ENCODE measurements around the gene RNF20. TPM values are rescaled to one million over a fixed set of nuclear protein-coding genes. Genes with fewer than 3 reads are reported as not detected.

The RNF20 gene
- total and polyA plus RNA-seq, 7 donors: 19.4 to 56.9 (median 41.1) TPM

DNA sequence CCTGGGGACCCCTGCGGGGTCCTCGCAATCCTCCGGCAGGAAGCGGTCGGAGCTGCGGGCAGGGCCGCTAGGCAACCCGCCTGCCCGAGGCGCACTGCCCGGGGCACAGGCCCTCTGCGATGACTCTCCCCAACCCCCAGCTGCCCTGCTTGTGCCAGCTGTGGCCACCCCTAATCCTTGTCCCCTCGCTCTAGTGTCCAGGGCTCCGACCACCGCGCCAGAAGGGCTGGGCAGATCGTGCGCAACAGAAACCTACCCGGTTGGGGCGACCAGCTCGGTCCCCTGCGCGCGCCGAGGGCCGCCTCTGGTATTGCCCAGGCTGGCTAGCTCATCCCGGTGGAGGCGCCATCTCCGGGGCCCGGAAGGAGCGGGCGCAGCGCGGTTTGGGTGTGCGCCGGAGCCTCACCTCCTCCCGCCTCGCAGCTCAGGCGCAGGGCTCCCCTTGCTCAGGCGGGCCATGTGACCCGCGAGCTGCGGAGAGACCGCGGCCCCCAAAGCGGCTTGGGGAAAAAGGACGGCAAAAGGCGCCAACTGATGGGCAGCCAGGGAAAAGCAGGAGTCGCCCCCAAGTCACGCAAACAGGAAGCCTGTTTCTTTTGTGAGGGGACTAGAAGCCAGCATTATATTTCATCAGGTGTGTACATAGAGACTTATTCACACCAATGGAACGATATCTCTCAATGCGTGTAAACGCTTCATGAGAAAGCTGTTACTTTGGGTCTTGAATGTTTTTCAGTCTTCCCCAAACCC, 46.8 kb upstream of the RNF20 start:
- 0 to 1% (median 1%) methylated on average over 51 to 53 of the region's 53 CpGs for WGBS, 3 donors
- DNase-seq (peak; percentile 39 to 75), ATAC-seq (peak; percentile 76 to 92 (median 84))
- Histone ChIP-seq H3K9me3 (no peaks in the 10 kb centered on the region), H3K27ac (peak overlapping the region; percentile 74), H3K27me3 (ENCODE audit: insufficient read depth in 3 of 3, low read length in 2 of 3) (no peaks in the 10 kb centered on the region), H3K4me3 (peak overlapping the region; percentile 93), H3K4me1 (peaks cover 7% of the 10 kb centered on the region), H3K36me3 (ENCODE audit: insufficient read depth in 1 of 2, low read depth in 1 of 2) (no peaks in the 10 kb centered on the region)
- TF ChIP-seq, protein P1, sequence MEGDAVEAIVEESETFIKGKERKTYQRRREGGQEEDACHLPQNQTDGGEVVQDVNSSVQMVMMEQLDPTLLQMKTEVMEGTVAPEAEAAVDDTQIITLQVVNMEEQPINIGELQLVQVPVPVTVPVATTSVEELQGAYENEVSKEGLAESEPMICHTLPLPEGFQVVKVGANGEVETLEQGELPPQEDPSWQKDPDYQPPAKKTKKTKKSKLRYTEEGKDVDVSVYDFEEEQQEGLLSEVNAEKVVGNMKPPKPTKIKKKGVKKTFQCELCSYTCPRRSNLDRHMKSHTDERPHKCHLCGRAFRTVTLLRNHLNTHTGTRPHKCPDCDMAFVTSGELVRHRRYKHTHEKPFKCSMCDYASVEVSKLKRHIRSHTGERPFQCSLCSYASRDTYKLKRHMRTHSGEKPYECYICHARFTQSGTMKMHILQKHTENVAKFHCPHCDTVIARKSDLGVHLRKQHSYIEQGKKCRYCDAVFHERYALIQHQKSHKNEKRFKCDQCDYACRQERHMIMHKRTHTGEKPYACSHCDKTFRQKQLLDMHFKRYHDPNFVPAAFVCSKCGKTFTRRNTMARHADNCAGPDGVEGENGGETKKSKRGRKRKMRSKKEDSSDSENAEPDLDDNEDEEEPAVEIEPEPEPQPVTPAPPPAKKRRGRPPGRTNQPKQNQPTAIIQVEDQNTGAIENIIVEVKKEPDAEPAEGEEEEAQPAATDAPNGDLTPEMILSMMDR (IDR thresholded peaks at IDR 0.05): no peak
- intact Hi-C loops (cut with DNase I): no loop called here

- no peak for DNase-seq
- intact Hi-C loops (cut with DNase I): no loop called here
- H3K4me3 ChIP-seq: peak overlapping the region; percentile 93
- ATAC-seq: no peak
- no peaks in the 10 kb centered on the region for H3K36me3 ChIP-seq (ENCODE audit: insufficient read depth in 1 of 2, low read depth in 1 of 2)
- H3K27ac ChIP-seq: peak overlapping the region; percentile 74
- no peaks in the 10 kb centered on the region for H3K9me3 ChIP-seq
- peaks cover 7% of the 10 kb centered on the region for H3K4me1 ChIP-seq
- TF ChIP-seq, protein P1 (IDR thresholded peaks at IDR 0.05): no peak
- H3K27me3 ChIP-seq (ENCODE audit: insufficient read depth in 3 of 3, low read length in 2 of 3): no peaks in the 10 kb centered on the region
- 37 to 54% (median 42%) methylated on average over 9 of the region's 9 CpGs for WGBS, 3 donors
Measured at GRCh38 chr9:101487443-101487840, 46.2 kb upstream of the RNF20 start.

GRCh38 chr9:101495810-101496209, 37.8 kb upstream of the RNF20 start:
- 26 to 40% (median 28%) methylated on average over 1 of the region's 1 CpG for WGBS, 3 donors
- H3K27ac ChIP-seq: no peak overlapping the region
- H3K4me3 ChIP-seq: no peak overlapping the region
- intact Hi-C loops (cut with DNase I): loop anchor here in 1 of 2 donors (1.0 kb wide), 1 partner anchor 37 kb away; the partner anchor contains the start of gene RNF20
- H3K36me3 ChIP-seq (ENCODE audit: insufficient read depth in 1 of 2, low read depth in 1 of 2): no peaks in the 10 kb centered on the region
- no peaks in the 10 kb centered on the region for H3K4me1 ChIP-seq
- ATAC-seq (no peak), DNase-seq (no peak)
- TF ChIP-seq, protein P1 (IDR thresholded peaks at IDR 0.05): no peak
- H3K27me3 ChIP-seq (ENCODE audit: insufficient read depth in 3 of 3, low read length in 2 of 3): no peaks in the 10 kb centered on the region
- no peaks in the 10 kb centered on the region for H3K9me3 ChIP-seq

DNA sequence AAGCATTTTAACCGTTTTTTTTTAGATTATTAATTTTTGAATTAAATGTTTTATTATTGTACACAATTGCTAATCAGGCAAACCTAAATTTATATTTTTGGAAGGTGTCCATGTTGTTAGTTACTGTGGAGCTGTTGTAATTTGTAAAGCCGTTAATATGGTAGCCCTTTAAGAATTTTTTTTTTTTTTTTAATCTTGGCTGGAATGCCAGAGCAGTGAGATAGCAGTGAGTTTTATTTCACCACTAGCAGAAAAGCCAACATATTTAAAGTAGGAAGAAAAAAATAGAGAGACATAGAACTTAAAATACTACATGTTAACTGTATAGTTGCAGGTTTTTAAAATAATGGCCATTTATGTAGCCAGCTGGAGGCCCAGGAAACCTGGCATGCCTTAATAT, 35.3 kb upstream of the RNF20 start:
- ATAC-seq: no peak
- no peaks in the 10 kb centered on the region for H3K27me3 ChIP-seq (ENCODE audit: insufficient read depth in 3 of 3, low read length in 2 of 3)
- no peak overlapping the region for H3K4me3 ChIP-seq
- no peak overlapping the region for H3K27ac ChIP-seq
- WGBS, 3 donors: 41 to 52% (median 45%) methylated on average over 2 of the region's 2 CpGs
- no peak for DNase-seq
- intact Hi-C loops (cut with DNase I): no loop called here
- H3K9me3 ChIP-seq: no peaks in the 10 kb centered on the region
- H3K4me1 ChIP-seq: no peaks in the 10 kb centered on the region
- no peaks in the 10 kb centered on the region for H3K36me3 ChIP-seq (ENCODE audit: insufficient read depth in 1 of 2, low read depth in 1 of 2)
- TF ChIP-seq, protein P1 (IDR thresholded peaks at IDR 0.05): no peak

- no peaks in the 10 kb centered on the region for H3K27me3 ChIP-seq (ENCODE audit: insufficient read depth in 3 of 3, low read length in 2 of 3)
- H3K4me1 ChIP-seq: no peaks in the 10 kb centered on the region
- DNase-seq (no peak), ATAC-seq (no peak)
- no peak overlapping the region for H3K4me3 ChIP-seq
- no peak overlapping the region for H3K27ac ChIP-seq
- H3K36me3 ChIP-seq (ENCODE audit: insufficient read depth in 1 of 2, low read depth in 1 of 2): no peaks in the 10 kb centered on the region
- intact Hi-C loops (cut with DNase I): no loop called here
- TF ChIP-seq, protein P1 (IDR thresholded peaks at IDR 0.05): no peak
- H3K9me3 ChIP-seq: no peaks in the 10 kb centered on the region
Measured at GRCh38 chr9:101504188-101504587, 29.5 kb upstream of the RNF20 start.
